NCI-H2107 (cell line): ENCODE results near the gene PLAC8L1.

ENCODE experiments used
- DNase-seq: peaks from one replicate; lab custom pipeline; 2025; lab: John Stamatoyannopoulos, UW

Gene PLAC8L1

DNA sequence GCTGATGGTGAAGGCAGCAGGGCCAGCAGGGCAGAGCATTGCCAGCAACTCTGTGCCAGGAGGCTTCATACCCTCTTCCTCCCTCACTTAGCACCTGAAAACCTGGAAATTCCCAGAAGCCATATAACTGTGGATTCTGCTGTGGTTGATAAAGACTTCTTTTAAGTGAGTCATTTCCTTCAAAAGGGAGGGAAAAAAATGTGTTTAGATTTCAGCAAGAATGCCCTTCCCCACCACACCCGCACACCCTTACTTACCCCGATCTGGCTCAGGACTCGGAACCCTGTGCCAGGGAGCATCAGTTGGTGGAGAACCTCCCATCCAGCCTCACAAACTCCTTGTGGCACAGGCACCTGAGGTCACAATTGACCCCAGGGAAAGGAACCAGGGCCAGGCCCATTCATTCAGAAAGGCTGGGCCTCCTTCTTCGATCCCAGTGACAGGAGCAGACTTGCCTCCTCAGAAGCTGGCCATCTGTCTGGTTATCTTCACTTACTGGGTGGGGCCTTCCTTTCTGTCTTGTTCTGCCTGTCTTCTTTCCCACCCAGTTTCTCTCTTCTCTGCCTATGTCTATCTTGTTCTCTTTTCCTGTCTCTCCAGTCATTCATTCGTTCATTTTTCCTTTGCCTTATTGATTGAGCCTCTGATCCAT lies 62.6 kb downstream of the PLAC8L1 start:
- no peak for DNase-seq

DNA sequence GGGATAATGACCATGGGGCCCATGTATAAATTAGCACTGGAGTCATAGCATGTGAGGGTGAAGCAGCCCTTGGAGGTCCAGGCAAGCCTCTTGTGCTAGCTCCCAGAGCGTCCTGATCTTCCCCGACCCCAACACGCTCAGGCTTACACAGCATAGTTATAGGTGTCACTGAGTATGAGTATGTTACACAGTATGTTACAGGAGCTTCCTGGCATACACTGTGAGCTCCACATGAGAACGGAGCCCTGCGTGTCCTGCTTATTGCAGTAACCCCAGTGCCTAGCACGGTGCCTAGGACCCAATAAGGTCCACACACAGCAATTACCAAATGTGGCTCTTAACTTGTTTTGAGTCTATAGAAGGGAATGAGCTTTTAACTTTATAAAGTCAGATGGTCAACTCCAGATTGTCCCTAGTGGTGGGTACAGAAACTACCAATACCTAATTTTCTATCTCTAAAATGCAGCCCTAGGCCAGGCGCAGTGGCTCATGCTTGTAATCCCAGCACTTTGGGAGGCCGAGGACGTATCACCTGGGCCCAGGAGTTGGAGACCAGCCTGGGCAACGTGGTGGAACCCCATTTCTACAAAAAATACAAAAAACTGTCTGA lies 64.1 kb downstream of the PLAC8L1 start:
- no peak for DNase-seq

DNA sequence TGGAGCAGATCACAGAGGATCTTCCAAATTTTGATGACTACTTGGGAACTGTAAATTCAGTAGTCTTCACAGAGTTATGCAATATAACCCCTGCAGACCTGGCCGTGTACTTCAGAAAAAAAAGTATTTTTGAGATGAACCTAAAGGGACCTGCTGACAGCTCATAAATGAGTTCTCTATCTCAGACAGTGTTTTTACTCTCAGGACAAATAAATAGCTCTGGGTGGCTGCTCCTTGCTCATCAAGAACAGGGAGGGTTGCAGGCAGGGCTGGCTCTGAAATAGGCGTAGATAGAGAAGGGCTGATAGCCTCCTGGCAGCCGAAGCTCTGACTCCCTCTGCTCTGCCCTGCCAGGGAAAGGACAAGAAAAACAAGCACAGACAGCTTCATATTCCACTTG lies 64.8 kb downstream of the PLAC8L1 start:
- no peak for DNase-seq

DNA sequence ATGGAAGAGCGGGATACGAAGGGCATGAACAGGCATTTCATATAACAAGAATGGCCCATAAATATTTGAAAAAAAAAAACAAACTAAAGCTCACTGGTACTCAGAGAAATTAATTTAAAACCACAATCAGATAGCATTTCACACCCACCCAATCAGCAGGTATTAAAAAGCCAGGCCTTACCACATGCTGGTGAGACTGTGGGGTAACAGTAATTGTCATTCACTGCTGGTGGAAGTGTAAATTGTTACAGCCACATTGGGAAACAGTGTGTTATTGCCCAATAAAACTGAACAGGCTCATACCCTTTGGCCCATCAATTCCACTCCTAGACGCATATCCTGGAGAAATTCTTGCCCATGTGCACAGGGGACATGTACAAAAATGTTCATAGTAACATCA lies 66.0 kb downstream of the PLAC8L1 start:
- no peak for DNase-seq

DNA sequence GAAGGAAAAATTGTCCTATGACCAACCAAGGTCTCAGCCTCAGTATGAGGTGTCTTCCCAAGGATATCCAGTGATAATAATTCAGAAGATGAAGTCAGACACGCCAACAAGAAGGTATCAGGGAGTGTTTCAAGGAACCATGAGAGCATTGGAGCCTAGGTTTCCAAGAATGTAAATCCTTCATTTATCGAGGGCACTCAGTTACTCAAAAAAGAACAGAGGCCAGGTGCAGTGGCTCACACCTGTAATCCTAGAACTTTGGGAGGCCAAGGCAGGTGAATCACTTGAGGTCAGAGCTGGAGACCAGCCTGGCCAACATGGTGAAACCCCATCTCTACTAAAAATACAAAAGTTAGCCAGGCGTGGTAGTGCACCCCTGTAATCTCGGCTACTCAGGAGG lies 70.8 kb downstream of the PLAC8L1 start:
- no peak for DNase-seq
